Endothelial cell (in vitro differentiated cells): ENCODE results near the gene MAGEB17. TPM values are rescaled to one million over a fixed set of nuclear protein-coding genes. Genes with fewer than 3 reads are reported as not detected.

Source experiments
- DNase-seq: peaks from one replicate; pipeline ENCODE4 v3.0.0; 2021; ENCODE audit warnings: low spot score
- H3K27ac Mint-ChIP-seq: one replicate; pipeline ENCODE4 v1.8.0; 2021; ENCODE audit warnings: mixed read lengths, inconsistent platforms; ENCODE audit not compliant: unreplicated experiment
- H3K27me3 Mint-ChIP-seq: one replicate; pipeline ENCODE4 v1.8.0; 2021; ENCODE audit warnings: mild to moderate bottlenecking, moderate library complexity, mixed read lengths, inconsistent platforms; ENCODE audit not compliant: unreplicated experiment
- H3K36me3 Mint-ChIP-seq: one replicate; pipeline ENCODE4 v1.8.0; 2021; ENCODE audit warnings: mild to moderate bottlenecking, low read depth, mixed read lengths, inconsistent platforms; ENCODE audit not compliant: unreplicated experiment
- H3K4me1 Mint-ChIP-seq: one replicate; pipeline ENCODE4 v1.8.0; 2021; ENCODE audit warnings: mild to moderate bottlenecking, mixed read lengths, inconsistent platforms; ENCODE audit not compliant: unreplicated experiment
- H3K4me3 Mint-ChIP-seq: one replicate; pipeline ENCODE4 v1.8.0; 2021; ENCODE audit warnings: mild to moderate bottlenecking, mixed read lengths, inconsistent platforms; ENCODE audit not compliant: unreplicated experiment
- H3K9me3 Mint-ChIP-seq: one replicate; pipeline ENCODE4 v1.8.0; 2021; ENCODE audit warnings: mixed read lengths, inconsistent platforms; ENCODE audit not compliant: unreplicated experiment
- total RNA-seq: library from RNA; stranded (reverse); fragmentation: NEBNext Ultra II Directional; extraction: Animal tissue kit (Norgen Biotek cat#: 25700); gene quantifications from one replicate; pipeline ENCODE4 v1.2.1, GENCODE V29; 2021; ENCODE audit not compliant: unreplicated experiment
- TF ChIP-seq, protein P1 (sequence below): fragments of 200-600 bp; sonication (generic); IDR thresholded peaks from one replicate; pipeline ENCODE4 v1.5.0; 2021; ENCODE audit warnings: antibody characterized with exemption; ENCODE audit not compliant: unreplicated experiment

The MAGEB17 gene
- total RNA-seq, 1 donor from 2014 or later, result not detected

DNA sequence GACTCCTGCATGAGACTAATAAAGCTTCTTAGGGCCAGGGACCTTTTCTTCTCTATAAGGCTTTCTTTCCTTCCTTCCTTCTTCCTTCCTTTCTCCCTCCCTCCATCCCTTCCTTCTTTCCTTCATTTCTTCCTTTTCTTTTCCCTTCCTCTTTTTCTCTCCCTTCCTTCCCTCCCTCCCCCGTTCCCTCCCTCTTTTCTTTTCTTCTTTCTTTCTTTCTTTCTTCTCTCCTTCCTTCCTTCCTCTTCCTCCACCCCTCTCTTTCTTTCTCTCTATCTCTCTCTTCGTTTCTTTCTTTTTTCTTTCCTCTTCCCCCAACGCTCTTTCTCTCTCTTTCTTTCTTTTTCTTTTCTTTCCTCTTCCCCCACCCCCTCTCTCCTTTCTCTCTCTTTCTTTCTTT lies 2.5 kb upstream of the MAGEB17 start:
- Mint-ChIP-seq H3K4me1 (peaks cover 3% of the 10 kb centered on the region), H3K9me3 (no peaks in the 10 kb centered on the region), H3K4me3 (no peak overlapping the region), H3K36me3 (no peaks in the 10 kb centered on the region), H3K27ac (no peak overlapping the region), H3K27me3 (peaks cover 2% of the 10 kb centered on the region)
- no peak for DNase-seq
- TF ChIP-seq, protein P1, sequence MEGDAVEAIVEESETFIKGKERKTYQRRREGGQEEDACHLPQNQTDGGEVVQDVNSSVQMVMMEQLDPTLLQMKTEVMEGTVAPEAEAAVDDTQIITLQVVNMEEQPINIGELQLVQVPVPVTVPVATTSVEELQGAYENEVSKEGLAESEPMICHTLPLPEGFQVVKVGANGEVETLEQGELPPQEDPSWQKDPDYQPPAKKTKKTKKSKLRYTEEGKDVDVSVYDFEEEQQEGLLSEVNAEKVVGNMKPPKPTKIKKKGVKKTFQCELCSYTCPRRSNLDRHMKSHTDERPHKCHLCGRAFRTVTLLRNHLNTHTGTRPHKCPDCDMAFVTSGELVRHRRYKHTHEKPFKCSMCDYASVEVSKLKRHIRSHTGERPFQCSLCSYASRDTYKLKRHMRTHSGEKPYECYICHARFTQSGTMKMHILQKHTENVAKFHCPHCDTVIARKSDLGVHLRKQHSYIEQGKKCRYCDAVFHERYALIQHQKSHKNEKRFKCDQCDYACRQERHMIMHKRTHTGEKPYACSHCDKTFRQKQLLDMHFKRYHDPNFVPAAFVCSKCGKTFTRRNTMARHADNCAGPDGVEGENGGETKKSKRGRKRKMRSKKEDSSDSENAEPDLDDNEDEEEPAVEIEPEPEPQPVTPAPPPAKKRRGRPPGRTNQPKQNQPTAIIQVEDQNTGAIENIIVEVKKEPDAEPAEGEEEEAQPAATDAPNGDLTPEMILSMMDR, result no peak

DNA sequence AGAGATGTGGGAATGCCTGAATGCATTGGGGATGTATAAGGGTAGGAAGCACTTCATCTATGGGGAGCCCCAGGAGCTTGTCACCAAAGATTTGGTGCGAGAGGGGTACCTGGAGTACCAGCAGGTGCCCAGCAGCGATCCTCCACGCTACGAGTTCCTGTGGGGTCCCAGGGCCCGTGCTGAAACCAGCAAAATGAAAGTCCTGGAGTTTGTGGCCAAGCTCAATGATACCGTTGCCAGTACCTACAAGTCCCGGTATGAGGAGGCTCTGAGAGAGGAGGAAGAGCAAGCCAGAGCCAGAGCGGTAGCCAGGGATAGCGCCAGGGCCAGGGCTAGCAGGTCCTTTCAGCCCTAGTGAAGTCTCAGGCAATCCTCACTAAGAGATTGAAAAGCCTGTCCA lies 3.8 kb downstream of the MAGEB17 start:
- no peak overlapping the region for H3K4me3 Mint-ChIP-seq
- no peaks in the 10 kb centered on the region for H3K36me3 Mint-ChIP-seq
- H3K4me1 Mint-ChIP-seq, result no peaks in the 10 kb centered on the region
- H3K27ac Mint-ChIP-seq, result no peak overlapping the region
- peaks cover 2% of the 10 kb centered on the region for H3K27me3 Mint-ChIP-seq
- TF ChIP-seq, protein P1, result no peak
- no peak for DNase-seq
- H3K9me3 Mint-ChIP-seq, result no peaks in the 10 kb centered on the region

DNA sequence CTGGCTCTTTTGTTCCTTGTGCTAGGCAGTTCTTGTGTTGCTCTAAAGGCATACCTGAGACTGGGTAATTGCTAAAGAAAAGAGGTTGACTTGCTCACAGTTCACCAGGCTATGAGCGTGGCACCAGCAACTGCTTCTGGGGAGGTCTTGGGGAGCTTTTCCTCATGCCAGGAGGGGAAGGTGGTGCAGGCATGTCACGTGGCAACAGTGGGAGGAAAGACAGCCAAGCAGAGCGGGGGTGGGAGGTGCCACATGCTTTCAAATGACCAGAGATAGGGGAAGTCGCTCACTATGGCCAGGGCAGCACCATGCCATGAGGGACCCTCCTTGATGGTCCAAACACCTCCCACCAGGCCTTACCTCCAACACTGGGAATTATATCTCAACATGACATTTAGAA lies 4.7 kb downstream of the MAGEB17 start:
- Mint-ChIP-seq H3K27me3 (peaks cover 2% of the 10 kb centered on the region), H3K4me3 (no peak overlapping the region), H3K36me3 (no peaks in the 10 kb centered on the region), H3K9me3 (no peaks in the 10 kb centered on the region), H3K27ac (no peak overlapping the region), H3K4me1 (no peaks in the 10 kb centered on the region)
- no peak for DNase-seq
- TF ChIP-seq, protein P1, result no peak

DNA sequence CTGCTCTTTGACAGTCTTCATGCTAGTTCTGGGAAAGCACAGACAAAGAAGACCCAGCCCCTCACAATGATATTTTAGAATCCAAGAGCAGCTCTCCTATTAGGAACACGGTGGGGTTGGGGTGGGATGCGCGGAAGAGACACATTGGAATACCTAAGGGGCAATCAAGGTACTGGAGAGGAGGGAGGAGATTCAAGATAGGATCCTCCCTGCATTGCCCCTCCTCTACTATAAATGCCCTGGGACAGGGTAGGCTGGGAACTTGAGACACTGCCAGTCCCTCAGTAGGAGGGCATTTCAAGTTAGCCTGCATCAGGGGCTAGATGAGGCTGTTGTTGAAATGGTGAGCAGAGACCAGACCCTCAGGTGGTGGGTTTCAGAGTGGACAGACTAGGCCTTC lies 5.1 kb downstream of the MAGEB17 start:
- no peak for DNase-seq
- Mint-ChIP-seq H3K36me3 (no peaks in the 10 kb centered on the region), H3K4me1 (no peaks in the 10 kb centered on the region), H3K27me3 (peaks cover 2% of the 10 kb centered on the region), H3K9me3 (no peaks in the 10 kb centered on the region), H3K4me3 (no peak overlapping the region), H3K27ac (no peak overlapping the region)
- TF ChIP-seq, protein P1, result no peak

DNA sequence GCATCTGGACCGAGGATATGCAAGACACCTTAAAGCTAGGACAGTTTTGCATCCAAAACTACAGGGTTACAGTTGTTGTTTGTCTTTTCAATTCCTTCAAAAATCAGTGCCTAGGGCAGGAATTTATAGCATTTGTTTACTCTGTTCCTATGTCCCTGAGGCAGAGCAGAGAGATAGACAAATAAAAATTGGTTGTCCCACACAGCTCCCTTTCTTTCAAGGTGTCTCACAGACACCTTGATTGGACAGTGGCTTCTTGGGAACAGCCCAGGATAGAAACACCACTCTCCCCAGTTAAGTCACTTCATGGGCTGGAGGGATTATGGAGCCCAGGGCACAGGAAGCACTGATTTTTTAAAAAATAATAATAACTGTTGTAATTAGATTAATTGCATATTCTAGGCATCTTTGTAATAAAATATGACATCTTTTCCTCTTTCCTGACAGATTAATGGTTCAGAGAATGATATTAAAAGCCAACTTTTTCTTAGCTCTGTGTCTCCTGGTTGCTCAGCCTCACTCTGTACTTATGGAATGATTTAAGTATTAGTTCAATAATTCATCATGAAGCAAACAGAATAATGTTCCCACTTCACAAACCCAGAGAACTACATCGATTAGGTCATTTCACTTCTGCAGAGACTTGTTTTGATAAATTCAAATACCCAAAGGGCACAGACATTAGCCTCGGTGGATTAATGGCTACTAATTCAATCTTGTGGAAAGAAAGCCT lies 8.2 kb downstream of the MAGEB17 start:
- TF ChIP-seq, protein P1, result no peak
- Mint-ChIP-seq H3K4me3 (no peak overlapping the region), H3K27ac (no peak overlapping the region), H3K27me3 (no peaks in the 10 kb centered on the region), H3K36me3 (no peaks in the 10 kb centered on the region), H3K4me1 (no peaks in the 10 kb centered on the region), H3K9me3 (no peaks in the 10 kb centered on the region)
- DNase-seq, result no peak
